Karpas-422 (cell line): ENCODE results near the gene STPG3. TPM values are rescaled to one million over a fixed set of nuclear protein-coding genes. Genes with fewer than 3 reads are reported as not detected.

Experiments used
- DNase-seq: peaks from one replicate; pipeline ENCODE4 v3.0.0-alpha.2; 2015
- H2AFZ ChIP-seq: fragments of 200-600 bp; sonication (generic); 2 replicates; pipeline ENCODE4 v1.6.1; 2014; ENCODE audit warnings: antibody characterized with exemption, low read length, mixed read lengths
- H3K27ac ChIP-seq: fragments of 200-600 bp; sonication (generic); 2 replicates; pipeline ENCODE4 v1.5.1; 2014; ENCODE audit warnings: mild to moderate bottlenecking, low read length, moderate library complexity
- H3K27me3 ChIP-seq: fragments of 200-600 bp; sonication (generic); 2 replicates; pipeline ENCODE4 v1.6.1; 2014; ENCODE audit warnings: low read length, mixed read lengths
- H3K36me3 ChIP-seq: fragments of 200-600 bp; sonication (generic); 2 replicates; pipeline ENCODE4 v1.6.1; 2014; ENCODE audit warnings: low read length, mixed read lengths; ENCODE audit not compliant: insufficient read depth
- H3K4me1 ChIP-seq: fragments of 200-600 bp; sonication (generic); 2 replicates; pipeline ENCODE4 v1.6.1; 2014; ENCODE audit warnings: mild to moderate bottlenecking, low read length, mixed read lengths
- H3K4me2 ChIP-seq: fragments of 200-600 bp; sonication (generic); 2 replicates; pipeline ENCODE4 v1.6.1; 2014; ENCODE audit warnings: low read length, low read depth, mild to moderate bottlenecking; ENCODE audit not compliant: poor library complexity, severe bottlenecking
- H3K4me3 ChIP-seq: fragments of 200-600 bp; sonication (generic); 2 replicates; pipeline ENCODE4 v1.5.1; 2014; ENCODE audit warnings: mild to moderate bottlenecking, antibody characterized with exemption, low read length, mixed read lengths
- H3K79me2 ChIP-seq: fragments of 200-600 bp; sonication (generic); 2 replicates; pipeline ENCODE4 v1.6.1; 2014; ENCODE audit warnings: mild to moderate bottlenecking, low read length, mixed read lengths
- H3K9ac ChIP-seq: fragments of 200-600 bp; sonication (generic); 2 replicates; pipeline ENCODE4 v1.6.0; 2014; ENCODE audit warnings: low read length
- H3K9me2 ChIP-seq: fragments of 200-600 bp; sonication (generic), shearing (Covaris generic); replicated peaks from 2 replicates; pipeline ENCODE4 v1.6.0; 2014; ENCODE audit warnings: mild to moderate bottlenecking, low read length, moderate library complexity; ENCODE audit not compliant: insufficient read depth
- H3K9me3 ChIP-seq: fragments of 300-700, 200-600 bp; sonication (generic); 2 replicates; pipeline ENCODE4 v1.6.1; 2014; ENCODE audit warnings: low read length, mixed read lengths
- H4K20me1 ChIP-seq: fragments of 200-600 bp; sonication (generic); 2 replicates; pipeline ENCODE4 v1.6.1; 2014; ENCODE audit warnings: mild to moderate bottlenecking, antibody characterized with exemption, low read length, low read depth; ENCODE audit not compliant: insufficient read depth
- total RNA-seq: library from RNA; depleted of rRNA; stranded (reverse); fragments of >200 nt; shearing (Covaris generic); gene quantifications from 2 replicates; pipeline ENCODE4 v1.2.3, GENCODE V29; 2014; ENCODE audit warnings: low replicate concordance

Gene STPG3
- total RNA-seq, 1 experiment from 2014 or later = 0.86 TPM

- Histone ChIP-seq H3K36me3 (peaks cover 8% of the 10 kb centered on the region; the same call in 1 of the 2 replicates), H3K9ac (no peak overlapping the region), H3K4me2 (no peak overlapping the region), H4K20me1 (no peaks in the 10 kb centered on the region), H3K4me3 (no peak overlapping the region), H3K79me2 (0 out of 2 replicates have a peak, but pooled peaks cover 2% of the 10 kb centered on the region), H3K9me2 (no peaks in the 10 kb centered on the region), H3K4me1 (peaks cover 36% of the 10 kb centered on the region), H3K27me3 (no peaks in the 10 kb centered on the region), H3K27ac (no peak overlapping the region), H3K9me3 (no peaks in the 10 kb centered on the region), H2AFZ (no peak overlapping the region)
- no peak for DNase-seq
Observed at GRCh38 chr9:137265496-137266161, 14.5 kb downstream of the STPG3 start.

- Histone ChIP-seq H3K9me3 (no peaks in the 10 kb centered on the region), H3K36me3 (peaks cover 8% of the 10 kb centered on the region; the same call in 1 of the 2 replicates), H3K9ac (no peak overlapping the region), H3K79me2 (0 out of 2 replicates have a peak, but pooled peaks cover 2% of the 10 kb centered on the region), H3K4me1 (peaks cover 36% of the 10 kb centered on the region), H3K27me3 (no peaks in the 10 kb centered on the region), H4K20me1 (no peaks in the 10 kb centered on the region), H3K27ac (no peak overlapping the region), H3K4me3 (no peak overlapping the region), H2AFZ (no peak overlapping the region), H3K9me2 (no peaks in the 10 kb centered on the region), H3K4me2 (no peak overlapping the region)
- DNase-seq = no peak
Observed at GRCh38 chr9:137266162-137266527, 15.1 kb downstream of the STPG3 start.

GRCh38 chr9:137266585-137267453, 15.7 kb downstream of the STPG3 start:
- no peaks in the 10 kb centered on the region for H3K27me3 ChIP-seq
- H3K27ac ChIP-seq = peak overlapping the region; percentile 95
- DNase-seq = no peak
- no peak overlapping the region for H2AFZ ChIP-seq
- H3K79me2 ChIP-seq = 0 out of 2 replicates have a peak, but pooled peaks cover 2% of the 10 kb centered on the region
- H4K20me1 ChIP-seq = no peaks in the 10 kb centered on the region
- no peak overlapping the region for H3K4me2 ChIP-seq
- peaks cover 36% of the 10 kb centered on the region for H3K4me1 ChIP-seq
- peaks cover 8% of the 10 kb centered on the region; the same call in 1 of the 2 replicates for H3K36me3 ChIP-seq
- H3K9ac ChIP-seq = peak overlapping the region; percentile 72
- H3K4me3 ChIP-seq = no peak overlapping the region; the same call in 1 of the 2 replicates
- H3K9me2 ChIP-seq = no peaks in the 10 kb centered on the region
- H3K9me3 ChIP-seq = no peaks in the 10 kb centered on the region

DNA sequence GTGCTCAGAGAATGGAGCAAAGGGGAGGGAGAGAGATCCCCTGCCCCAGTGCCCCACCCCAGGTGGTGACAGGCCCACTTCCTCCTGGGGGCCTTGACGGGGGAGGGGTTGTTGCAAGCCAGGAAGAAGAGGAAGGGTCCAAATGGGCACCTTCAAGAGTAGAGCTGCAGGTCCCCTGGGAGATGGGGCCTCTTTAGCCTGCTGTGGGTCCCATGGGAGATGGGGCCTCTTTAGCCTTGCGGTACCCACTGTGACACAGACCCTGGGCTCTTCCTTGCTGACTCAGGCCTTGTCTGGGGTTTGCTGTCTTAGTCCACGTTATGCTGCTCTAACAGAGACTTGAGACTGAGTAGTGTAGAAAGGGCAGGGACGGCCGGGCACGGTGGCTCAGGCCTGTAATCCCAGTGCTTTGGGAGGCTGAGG, 16.9 kb downstream of the STPG3 start:
- peak overlapping the region; percentile 95 for H3K27ac ChIP-seq

GRCh38 chr9:137268538-137269201, 17.6 kb downstream of the STPG3 start:
- Histone ChIP-seq H4K20me1 (no peaks in the 10 kb centered on the region), H3K27ac (peak overlapping the region; percentile 95), H3K9me2 (no peaks in the 10 kb centered on the region), H3K79me2 (0 out of 2 replicates have a peak, but pooled peaks cover 2% of the 10 kb centered on the region), H3K4me2 (peak overlapping the region; percentile 70), H2AFZ (no peak overlapping the region), H3K27me3 (no peaks in the 10 kb centered on the region), H3K9ac (peak overlapping the region; percentile 72), H3K4me1 (peaks cover 41% of the 10 kb centered on the region), H3K4me3 (peak overlapping the region; percentile 60), H3K36me3 (peaks cover 8% of the 10 kb centered on the region; the same call in 1 of the 2 replicates), H3K9me3 (no peaks in the 10 kb centered on the region)
- peak; percentile 61 for DNase-seq

More for the DNA sequence above, 16.9 kb downstream of the STPG3 start:
- no peaks in the 10 kb centered on the region for H3K9me3 ChIP-seq
- H3K4me1 ChIP-seq = peaks cover 36% of the 10 kb centered on the region
- no peak overlapping the region for H2AFZ ChIP-seq
- DNase-seq = peak; percentile 95
- peak overlapping the region; percentile 60 for H3K4me3 ChIP-seq
- H3K36me3 ChIP-seq = peaks cover 8% of the 10 kb centered on the region; the same call in 1 of the 2 replicates
- no peaks in the 10 kb centered on the region for H4K20me1 ChIP-seq
- H3K9me2 ChIP-seq = no peaks in the 10 kb centered on the region
- no peaks in the 10 kb centered on the region for H3K27me3 ChIP-seq
- peak overlapping the region; percentile 70 for H3K4me2 ChIP-seq
- peak overlapping the region; percentile 72 for H3K9ac ChIP-seq
- H3K79me2 ChIP-seq = 0 out of 2 replicates have a peak, but pooled peaks cover 2% of the 10 kb centered on the region

- H3K4me2 ChIP-seq = peak overlapping the region; percentile 70
- peak overlapping the region; percentile 60 for H3K4me3 ChIP-seq
Observed at GRCh38 chr9:137269231-137269772, 18.2 kb downstream of the STPG3 start.

GRCh38 chr9:137270929-137271695, 20.0 kb downstream of the STPG3 start:
- H3K4me3 ChIP-seq = no peak overlapping the region
- H3K27ac ChIP-seq = no peak overlapping the region
- no peak overlapping the region for H3K4me2 ChIP-seq
- H3K27me3 ChIP-seq = no peaks in the 10 kb centered on the region
- peaks cover 66% of the 10 kb centered on the region for H3K4me1 ChIP-seq
- no peak overlapping the region for H3K9ac ChIP-seq
- no peaks in the 10 kb centered on the region for H3K9me2 ChIP-seq
- H3K9me3 ChIP-seq = no peaks in the 10 kb centered on the region
- DNase-seq = no peak
- H2AFZ ChIP-seq = no peak overlapping the region
- peaks cover 6% of the 10 kb centered on the region; the same call in 1 of the 2 replicates for H3K36me3 ChIP-seq
- H4K20me1 ChIP-seq = no peaks in the 10 kb centered on the region
- H3K79me2 ChIP-seq = 0 out of 2 replicates have a peak, but pooled peaks cover 2% of the 10 kb centered on the region

More at GRCh38 chr9:137269231-137269772, 18.2 kb downstream of the STPG3 start:
- no peak overlapping the region for H2AFZ ChIP-seq
- H3K4me1 ChIP-seq = peaks cover 48% of the 10 kb centered on the region
- no peaks in the 10 kb centered on the region for H3K27me3 ChIP-seq
- H3K79me2 ChIP-seq = 0 out of 2 replicates have a peak, but pooled peaks cover 2% of the 10 kb centered on the region
- no peaks in the 10 kb centered on the region for H3K9me2 ChIP-seq
- H3K9ac ChIP-seq = peak overlapping the region; percentile 72
- H3K36me3 ChIP-seq = peaks cover 8% of the 10 kb centered on the region; the same call in 1 of the 2 replicates
- DNase-seq = peak; percentile 89
- no peaks in the 10 kb centered on the region for H4K20me1 ChIP-seq
- H3K27ac ChIP-seq = peak overlapping the region; percentile 95
- no peaks in the 10 kb centered on the region for H3K9me3 ChIP-seq
